NCI-H2196 (cell line): ENCODE results near the gene SIDT2.
"Not testable (repeated sequence)": the region's sequence is repeated elsewhere in the genome, so short reads cannot be mapped to it uniquely, and the experiment has no call there.

ENCODE experiments used
- DNase-seq: peaks from one replicate; lab custom pipeline; 2025; ENCODE audit not compliant: unreplicated experiment; lab: John Stamatoyannopoulos, UW

Gene SIDT2

DNA sequence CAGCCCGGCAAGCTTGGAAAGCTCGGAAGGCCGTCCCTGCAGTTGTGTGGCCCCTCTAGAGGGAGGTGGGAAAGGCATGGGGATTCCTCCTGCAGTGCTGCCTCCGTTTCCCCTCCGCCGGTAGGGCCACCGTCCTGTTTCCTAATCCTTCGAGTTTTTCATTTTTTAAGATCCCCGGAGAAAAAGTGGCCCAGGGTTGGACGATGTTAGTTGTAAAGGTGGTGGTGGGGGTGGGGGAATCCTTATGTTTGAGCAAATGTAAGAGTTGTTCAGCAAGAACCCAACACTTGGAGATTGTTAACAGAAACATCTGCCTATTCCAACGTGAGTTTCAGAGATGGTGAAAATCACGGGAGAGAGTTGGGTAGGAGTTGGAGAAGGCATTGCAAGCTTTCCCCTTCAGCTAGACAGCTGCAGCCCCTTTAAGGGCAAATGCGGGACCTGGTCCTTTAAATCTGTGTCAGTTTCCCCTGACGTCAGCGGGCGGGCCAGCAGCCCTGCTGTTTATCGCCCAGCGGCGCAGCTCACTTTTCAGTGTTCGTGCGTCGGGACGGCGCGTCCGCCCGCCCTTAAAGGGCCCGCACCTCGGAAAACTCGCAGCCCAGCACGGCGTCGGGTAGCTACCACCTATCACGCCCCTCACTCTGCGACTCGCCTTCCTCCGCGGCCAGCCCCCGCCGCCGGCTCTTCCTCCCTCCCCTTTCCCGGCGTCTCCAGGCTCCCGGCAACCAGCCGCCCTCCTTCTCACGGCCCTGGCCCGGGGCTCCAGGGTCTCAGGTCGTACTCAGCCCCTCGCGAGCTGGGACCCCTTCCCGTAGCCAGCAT lies at the start of gene SIDT2:
Gene SIDT2, plus strand, starts transcription at position 534 of the 825 bp plus-strand sequence. CDS start 521 bp downstream, outside the sequence.
- peak; percentile 85 for DNase-seq

DNA sequence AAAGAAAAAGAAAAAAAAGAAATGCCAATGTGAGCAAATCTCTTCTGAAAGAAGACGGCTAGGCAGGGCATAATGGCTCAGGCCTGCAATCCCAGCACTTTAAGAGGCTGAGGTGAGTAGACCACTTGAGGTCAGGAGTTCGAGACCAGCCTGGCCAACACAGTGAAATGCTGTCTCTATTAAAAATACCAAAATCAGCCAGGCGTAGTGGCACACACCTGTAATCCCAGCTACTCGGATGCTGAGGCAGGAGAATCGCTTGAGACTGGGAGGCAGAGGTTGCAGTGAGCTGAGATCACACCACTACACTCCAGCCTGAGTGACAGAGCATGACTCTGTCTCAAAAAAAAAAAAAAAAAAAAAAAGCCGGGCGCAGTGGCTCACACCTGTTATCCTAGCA lies 48.1 kb upstream of the SIDT2 start:
- not testable (repeated sequence) for DNase-seq

DNA sequence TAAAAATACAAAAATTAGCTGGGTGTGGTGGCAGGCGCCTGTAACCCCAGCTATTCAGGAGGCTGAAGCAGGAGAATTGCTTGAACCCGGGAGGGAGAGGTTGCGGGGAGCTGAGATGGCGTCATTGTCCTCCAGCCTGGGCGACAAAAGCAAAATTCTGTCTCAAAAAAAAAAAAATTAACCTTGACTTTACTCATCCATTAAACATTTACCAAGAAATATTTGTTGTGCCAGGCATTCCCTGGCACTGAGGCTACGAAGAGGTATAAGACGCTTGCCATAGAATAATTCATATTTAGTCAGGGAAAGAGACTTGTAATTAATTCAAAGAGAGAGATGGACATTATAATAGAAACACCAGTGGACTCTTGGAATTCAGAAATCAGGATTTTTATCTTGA lies 47.7 kb upstream of the SIDT2 start:
- no peak for DNase-seq

DNA sequence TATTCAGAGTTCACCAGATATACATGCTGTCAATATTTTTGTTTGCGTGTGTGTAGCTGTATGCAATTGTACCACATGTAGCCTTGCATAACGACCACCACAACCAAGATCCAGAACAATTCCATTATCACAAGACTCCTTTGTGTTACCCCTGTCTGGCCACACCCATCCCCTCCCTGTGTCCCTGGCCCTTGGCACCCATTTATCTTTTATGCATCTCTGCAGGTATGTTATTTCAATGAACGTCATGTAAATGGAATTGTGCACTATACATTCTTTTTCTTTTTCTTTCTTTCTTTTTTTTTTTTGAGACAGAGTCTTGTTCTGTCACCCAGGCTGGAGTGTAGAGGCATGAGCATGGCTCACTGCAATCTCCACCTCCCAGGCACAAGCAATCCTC lies 44.1 kb upstream of the SIDT2 start:
- DNase-seq = no peak

DNA sequence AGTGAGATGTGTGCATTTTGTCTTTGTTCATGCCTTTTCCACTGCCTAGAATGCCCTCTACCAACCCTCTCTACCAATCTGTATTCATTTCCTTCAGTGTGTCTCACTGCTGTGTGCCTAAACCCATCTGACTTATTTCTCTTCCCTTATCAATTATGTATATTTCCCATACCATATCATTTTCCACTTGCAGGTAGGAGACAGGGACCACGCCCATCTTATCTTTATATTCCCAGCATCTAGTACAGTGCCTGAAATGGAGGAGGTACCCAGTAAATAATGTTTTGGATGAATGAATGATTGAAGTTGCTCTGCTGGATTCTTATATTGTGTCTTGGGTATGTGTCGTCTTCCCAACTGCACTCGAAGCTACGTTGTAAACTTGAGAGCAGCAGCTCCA lies 43.6 kb upstream of the SIDT2 start:
- not testable (repeated sequence) for DNase-seq

DNA sequence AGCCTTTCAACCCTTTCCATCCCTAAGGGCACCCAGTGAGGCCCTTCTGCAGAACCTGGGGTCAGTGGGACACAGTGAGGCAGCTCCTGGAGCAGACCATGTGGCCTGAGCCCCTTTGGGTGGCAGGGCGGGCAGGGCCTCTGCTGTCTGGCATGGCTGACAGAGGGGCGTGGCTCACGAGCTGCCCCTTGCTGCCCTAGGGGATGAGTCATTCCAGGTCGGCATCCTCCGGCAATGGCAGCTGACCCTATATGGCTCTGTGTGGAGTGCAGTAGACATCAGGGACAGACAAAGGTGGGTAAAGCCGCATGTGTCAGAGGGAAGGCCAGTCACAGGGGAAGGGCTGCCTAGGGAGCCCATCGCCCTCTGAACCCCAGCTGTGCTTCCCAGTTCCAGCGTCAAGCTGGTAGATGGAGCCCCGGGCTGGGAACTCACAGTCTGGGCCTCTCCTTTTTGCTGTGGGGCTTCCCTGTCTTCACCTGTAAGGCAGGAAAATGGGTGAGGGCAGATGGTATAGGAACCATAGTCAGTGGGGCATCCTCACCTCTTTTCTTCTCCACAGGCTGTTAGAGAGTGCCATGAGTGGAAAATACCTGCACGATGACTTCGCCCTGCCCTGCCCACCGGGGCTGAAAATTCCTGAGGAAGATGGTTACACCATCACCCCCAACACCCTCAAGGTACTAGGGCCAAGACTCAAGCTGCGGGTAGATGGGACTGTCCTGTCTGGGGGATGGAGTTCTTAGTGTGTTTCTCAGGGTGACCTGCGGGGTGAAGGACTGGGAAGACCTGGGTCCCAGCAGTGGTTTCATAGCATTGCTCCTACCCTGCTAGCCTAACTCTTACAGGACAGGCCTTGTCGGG lies 41.1 kb upstream of the SIDT2 start:
- DNase-seq = not testable (repeated sequence)

DNA sequence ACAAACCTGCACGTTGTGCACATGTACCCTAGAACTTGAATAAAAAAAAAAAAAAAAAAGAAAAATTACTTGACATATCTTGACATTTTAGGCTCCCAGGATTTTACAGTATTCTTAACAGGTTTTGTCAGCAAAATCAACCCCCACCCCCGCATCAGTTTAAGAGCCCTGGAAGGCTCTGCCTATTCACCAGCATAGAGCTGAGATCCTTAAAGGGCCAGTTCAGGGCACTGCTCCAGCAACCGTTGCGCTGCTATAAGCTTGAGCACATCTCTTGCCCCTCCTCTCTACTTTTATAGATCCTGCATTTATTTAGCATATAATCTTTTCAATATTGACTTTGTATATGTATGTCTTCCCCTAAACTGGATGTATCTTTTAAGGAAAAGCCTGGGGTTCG lies 35.2 kb upstream of the SIDT2 start:
- DNase-seq = peak; percentile 61

DNA sequence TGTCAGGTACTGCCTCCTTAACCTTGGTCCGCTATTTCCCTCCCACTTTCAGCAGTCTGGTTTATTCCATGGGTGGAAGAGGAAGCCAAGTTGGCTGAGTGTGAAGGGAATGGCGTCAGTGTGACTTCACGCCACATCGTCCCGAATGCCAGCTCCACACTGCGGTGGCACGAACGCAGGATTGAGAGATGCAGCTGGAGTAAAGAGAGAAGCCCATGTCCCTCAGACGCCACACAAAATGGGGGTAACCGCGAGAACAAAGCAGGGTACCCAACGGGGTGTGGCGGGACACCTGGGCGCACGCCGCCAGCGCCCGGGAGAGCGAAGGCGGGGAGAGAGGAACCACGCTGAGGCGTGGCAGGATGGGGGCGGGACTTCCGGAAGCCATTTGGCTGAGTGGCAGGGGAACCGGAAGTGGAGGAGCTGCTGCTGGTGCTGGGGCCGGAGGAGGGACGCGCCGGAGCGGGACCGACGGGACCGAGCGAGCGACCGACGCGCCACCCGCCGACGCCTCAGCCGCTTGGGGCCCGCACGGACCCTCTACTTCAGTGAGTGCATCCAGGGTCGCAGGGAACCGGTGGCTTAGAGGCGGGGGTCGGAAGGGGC lies 34.6 kb upstream of the SIDT2 start, which contains the start of gene PAFAH1B2:
Gene PAFAH1B2, plus strand, starts transcription at position 417 of the 606 bp plus-strand sequence. CDS start 8,161 bp downstream, outside the sequence.
- peak; percentile 93 for DNase-seq

DNA sequence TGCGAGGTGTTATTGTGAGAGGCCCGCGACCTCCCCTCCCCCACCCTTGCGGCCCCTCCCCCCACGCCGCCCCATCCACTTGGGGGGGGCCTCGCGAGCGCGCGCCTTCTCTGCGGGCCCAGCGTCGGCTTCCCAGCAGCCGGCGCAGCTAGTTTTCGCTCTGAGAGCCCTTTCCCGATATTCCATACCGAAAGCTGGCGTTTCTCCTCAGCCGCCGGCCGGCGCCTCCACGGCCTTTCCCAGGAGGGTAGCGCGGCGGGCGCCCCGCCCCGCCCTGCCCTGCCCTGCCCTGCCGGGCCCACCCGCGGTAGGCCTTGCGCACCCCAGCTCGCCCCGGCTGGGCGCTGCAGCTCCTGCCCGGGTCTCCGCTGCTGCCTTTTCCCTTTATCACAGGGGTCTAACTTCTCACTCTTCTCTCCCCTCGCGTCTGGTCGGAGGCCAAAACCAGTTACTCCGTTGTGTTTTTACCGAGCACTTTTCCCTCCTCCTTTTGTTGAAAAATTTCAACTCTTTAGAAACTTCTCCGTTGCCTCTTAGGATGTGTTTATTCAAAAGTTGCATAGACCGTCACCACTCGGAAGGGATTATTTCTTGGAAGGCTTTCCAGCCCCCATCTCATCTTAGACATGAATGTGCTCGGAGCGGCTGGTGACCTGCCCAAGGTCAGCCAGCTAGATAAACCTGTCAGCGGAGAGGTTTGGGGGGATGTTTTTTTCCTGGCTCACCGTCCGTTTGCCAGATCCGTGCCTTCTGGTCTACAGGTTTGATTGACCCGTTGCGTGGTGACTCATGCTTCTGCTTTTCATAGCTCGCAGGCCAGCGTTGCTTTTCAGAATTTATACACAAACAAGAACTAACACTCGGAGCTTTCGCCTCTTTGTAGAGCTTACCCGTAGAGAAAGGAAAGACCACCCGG lies 33.8 kb upstream of the SIDT2 start:
- DNase-seq = peak; percentile 64

DNA sequence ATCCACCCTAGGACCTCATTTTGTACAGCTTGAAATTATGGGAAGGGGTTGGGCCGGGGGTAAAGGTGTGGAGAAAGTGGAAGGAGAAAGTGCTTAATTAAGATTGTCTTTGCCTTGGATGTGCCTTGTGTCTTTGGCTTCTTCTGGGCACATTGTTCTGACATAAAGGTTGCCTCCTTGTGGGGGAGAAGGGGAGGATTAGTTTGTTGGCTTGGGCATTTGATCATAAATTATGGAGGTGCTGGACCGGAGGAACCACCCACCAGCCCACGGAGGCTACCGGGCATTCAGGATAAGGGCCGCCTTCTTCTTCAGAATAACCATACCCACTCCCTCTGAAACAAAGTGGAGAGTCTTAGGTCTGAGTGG lies 33.2 kb upstream of the SIDT2 start:
- no peak for DNase-seq

DNA sequence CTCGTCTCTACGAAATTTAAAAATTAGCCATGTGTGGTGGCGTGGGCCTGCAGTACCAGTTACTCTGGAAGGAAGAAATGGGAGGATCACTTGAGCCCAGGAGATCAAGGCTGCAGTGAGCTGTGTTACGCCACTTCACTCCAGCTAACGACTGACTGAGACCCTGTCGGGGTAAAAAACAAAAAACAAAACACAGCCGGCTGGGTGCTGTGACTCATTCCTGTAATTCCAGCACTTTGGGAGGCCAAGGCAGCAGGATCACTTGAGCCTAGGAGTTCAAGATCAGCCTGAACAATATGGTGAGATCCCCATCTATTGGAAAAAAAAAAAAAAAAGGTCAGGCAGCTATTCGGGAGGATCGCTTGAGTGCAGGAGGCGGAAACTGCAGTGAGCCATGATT lies 32.0 kb upstream of the SIDT2 start:
- DNase-seq = no peak

DNA sequence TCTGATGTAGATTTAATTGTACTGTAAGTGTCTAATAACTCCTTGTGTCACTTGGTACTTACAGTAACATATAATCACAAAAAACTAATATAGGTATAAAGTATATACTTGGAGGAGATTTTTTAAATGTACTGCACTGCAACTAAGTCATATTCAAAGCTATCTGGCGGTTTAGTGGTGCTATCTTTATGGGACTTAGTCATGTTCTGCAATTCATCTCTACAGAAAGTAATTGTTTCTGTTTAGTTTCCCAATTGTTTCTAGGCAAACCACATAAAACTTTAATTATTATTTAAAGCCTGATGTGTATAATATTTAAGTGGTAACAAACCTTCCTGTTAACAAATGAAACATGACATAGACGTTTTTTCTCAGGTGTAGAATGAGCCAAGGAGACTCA lies 26.5 kb upstream of the SIDT2 start:
- DNase-seq = no peak

DNA sequence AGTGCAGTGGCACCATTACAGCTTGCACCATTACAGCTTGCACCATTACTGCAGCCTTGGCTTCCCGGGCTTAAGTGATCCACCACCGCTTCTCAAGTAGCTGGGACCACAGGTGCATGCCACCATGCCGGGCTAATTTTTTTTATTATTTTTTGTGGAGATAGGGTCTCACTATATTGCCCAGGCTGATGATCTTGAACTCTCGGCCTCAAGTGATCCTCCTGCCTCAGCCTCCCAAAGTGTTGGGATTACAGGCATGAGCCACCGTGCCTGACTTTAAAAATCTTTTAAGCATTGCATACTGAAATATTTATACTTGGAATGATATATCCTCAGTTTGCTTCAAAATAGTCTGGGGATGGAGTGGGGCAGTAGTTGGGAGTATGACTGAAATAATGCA lies 24.1 kb upstream of the SIDT2 start:
- DNase-seq = no peak

DNA sequence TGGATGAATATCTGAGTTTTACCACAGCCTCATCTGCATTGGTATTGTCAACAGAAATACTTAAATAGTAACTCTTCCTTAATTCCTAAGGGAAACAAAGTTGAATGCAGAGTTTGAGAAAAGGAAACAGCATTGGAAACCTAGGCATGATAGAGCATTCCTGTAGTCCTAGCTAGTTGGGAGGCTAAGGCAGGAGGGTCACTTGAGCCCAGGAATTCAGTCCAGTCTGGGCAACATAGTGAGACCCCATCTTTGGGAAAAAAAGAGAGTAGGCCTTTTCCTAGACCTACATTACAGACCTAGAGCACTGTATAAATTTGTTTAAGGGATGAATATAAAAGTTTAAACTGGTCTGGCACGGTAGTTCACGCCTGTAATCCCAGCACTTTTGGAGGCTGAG lies 21.0 kb upstream of the SIDT2 start:
- no peak for DNase-seq

DNA sequence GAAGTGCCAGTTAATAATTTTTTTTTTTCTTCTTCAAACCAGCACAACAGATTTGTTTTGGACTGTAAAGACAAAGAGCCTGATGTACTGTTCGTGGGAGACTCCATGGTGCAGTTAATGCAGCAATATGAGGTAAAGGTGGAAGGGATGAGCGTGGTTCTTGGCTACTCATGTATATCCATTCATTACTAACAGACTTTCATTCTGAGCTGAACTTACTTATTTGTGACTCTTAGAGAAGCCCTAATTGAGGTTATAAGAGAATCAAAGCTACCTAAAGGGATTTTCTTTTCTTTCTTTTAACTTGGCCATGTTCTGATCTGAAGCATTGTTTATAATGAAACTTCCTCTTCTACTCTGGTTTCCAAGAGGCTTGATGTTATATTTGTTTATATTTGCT lies 18.7 kb upstream of the SIDT2 start:
- DNase-seq = no peak

DNA sequence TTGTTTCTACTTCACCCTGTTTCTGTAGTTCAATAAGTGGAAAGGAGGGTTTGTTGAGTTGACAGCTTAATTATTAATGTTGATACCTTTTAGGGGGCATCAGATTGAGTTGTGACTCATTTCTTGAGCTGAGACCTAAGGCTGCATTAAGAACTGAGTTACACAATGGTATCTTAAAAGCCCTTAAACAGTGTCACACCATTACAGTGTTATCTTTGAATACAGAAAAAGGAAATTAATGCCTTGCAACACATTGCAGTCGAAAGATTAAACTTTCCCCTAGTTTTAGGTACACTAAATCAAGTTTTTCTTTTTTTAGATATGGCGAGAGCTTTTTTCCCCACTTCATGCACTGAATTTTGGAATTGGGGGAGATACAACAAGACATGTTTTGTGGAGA lies 17.7 kb upstream of the SIDT2 start:
- no peak for DNase-seq

DNA sequence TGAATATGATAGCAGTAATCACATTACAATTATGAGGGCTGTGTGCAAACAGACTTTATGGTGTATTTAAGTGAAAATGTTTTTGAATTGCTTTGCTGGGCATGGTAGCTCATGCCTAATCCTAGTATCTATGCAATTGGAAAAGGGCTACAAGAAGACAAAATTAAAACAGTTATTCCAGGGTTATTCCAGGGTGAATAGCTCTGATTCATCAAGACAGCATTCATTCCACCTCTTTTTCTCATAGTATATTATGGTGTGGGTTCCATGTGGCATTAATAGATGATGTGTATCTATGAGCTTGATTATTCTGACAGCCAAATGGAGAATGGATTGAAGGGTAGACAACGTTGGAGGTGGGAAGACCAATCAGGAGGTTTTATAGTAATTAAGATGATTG lies 12.1 kb upstream of the SIDT2 start:
- no peak for DNase-seq

DNA sequence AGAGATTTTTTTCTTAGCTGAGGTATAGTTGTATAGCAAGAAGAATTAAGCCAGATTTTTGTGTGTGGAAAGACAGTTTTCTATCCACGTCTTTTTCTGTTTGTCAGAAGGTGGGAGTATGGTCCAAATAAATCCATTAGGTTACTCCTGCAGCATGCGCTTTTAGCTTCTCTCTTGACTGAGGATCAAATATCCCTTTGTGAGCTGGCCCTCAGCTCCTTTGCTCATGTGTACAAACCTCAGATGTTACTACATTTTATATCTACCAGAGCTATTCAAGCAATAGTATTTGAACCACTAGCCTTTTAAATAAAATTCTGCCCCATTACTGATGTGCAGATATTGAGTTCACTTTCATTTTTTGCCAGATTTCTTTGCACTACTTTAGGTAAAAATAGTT lies 8.8 kb upstream of the SIDT2 start:
- no peak for DNase-seq

DNA sequence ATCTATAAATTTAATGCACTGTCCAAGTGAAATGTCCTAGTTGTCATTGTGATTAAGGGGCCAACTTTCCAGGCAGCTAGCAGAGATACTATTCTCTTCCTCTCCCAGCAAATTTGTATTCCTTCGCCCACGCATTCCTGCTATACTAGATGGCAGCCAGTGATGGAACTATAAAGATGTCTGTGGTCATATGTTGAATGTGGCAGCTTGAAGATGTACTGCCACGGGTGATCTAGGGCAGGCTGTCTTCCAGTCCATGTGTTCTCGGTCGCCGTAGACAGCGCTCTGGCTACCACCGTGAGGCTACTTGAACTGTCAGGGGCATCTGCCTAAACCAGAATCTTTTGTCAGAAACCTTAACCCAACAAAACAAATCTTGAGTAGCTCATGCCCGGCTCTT lies 8.3 kb upstream of the SIDT2 start:
- no peak for DNase-seq

DNA sequence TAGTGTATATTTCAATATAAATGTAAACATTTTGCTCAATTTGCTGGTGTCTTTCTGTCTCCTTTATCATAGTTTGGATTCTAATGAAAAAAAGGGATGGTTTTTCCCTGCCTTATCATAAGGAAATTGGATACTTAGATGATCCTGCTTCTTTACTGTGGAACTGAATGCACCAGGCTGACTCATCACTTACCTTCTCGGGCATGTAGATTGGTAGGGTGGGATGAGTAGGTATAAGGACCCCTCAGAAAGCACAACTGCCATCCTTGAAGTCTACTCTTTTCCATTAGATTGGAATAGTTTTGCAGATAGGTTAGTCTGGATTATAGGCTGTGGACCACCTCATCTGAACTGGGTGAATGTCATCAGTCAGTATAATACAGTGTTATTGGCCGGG lies 7.5 kb upstream of the SIDT2 start:
- no peak for DNase-seq
